HepG2 (cell line): ENCODE results near the gene CDK14. TPM values are rescaled to one million over a fixed set of nuclear protein-coding genes. Genes with fewer than 3 reads are reported as not detected.

ENCODE experiments used
- ATAC-seq: fragments of 200-7000 bp; cut with Tn5 transposase; 3 replicates; pipeline ENCODE4 v1.9.1; 2020; ENCODE audit warnings: mild to moderate bottlenecking, moderate library complexity
- BruUV-seq: library from RNA; stranded (reverse); fragments of 400-500 nt; replicated peaks from 2 replicates; lab custom pipeline; 2021; lab: Mats Ljungman, UMichigan
- CTCF ChIA-PET: fragments of 300-600 bp; formaldehyde crosslinking; extraction: SDS; loops from one replicate; lab custom pipeline; 2021; ENCODE audit warnings: low total read pairs, inconsistent platforms, low intra/inter-chr PET ratio; lab: Yijun Ruan, JAX
- POLR2A ChIA-PET: fragments of 350-600 bp; sonication (Branson Sonifier 250); formaldehyde crosslinking; loops from one replicate; lab custom pipeline; 2020; ENCODE audit warnings: antibody characterized with exemption, inconsistent platforms; lab: Yijun Ruan, JAX
- DNase-seq: peaks from one replicate; pipeline ENCODE4 v3.0.0-alpha.2; 2015; ENCODE audit warnings: low spot score
- FAIRE-seq: peaks from 3 replicates; lab custom pipeline; 2011; peaks lifted over from hg19 to GRCh38; lab: Jason Lieb, UNC
- H2AFZ ChIP-seq: one replicate; pipeline ENCODE4 v1.6.1; 2011; ENCODE audit warnings: low read length, inconsistent platforms
- H3K27ac ChIP-seq: fragments of 300-600 bp; 3 replicates; pipeline ENCODE4 v1.8.0; 2011; ENCODE audit warnings: mixed run types, mild to moderate bottlenecking, mixed read lengths, low read length, inconsistent platforms; ENCODE audit not compliant: insufficient read depth; ENCODE audit errors: extremely low read length
- H3K27me3 ChIP-seq, 2 experiments: fragments of 200-600 bp in 1 of 2; 2 replicates in 1 of 2; 3 replicates in 1 of 2; pipeline versions ENCODE4 v1.6.0 to v1.8.0; 2011; ENCODE audit warnings: low read length in 2 of 2, mild to moderate bottlenecking in 2 of 2, moderate library complexity in 2 of 2, inconsistent platforms in 1 of 2; ENCODE audit not compliant: insufficient read depth in 2 of 2, control insufficient read depth in 1 of 2
- H3K36me3 ChIP-seq, 2 experiments: fragments of 200-600 bp in 1 of 2; replicated peaks in 1 of 2; 2 replicates in 1 of 2; 3 replicates in 1 of 2; pipeline versions ENCODE4 v1.5.1 to v1.8.0; 2011; ENCODE audit warnings: low read length in 2 of 2, inconsistent platforms in 1 of 2; ENCODE audit not compliant: insufficient read depth in 2 of 2, control insufficient read depth in 1 of 2
- H3K4me1 ChIP-seq: 2 replicates; pipeline ENCODE4 v1.5.1; 2012; ENCODE audit warnings: low read length, inconsistent platforms; ENCODE audit not compliant: insufficient read depth
- H3K4me2 ChIP-seq: 2 replicates; pipeline ENCODE4 v1.6.0; 2011; ENCODE audit warnings: low read depth, low read length, inconsistent platforms
- H3K4me3 ChIP-seq, 3 experiments: fragments of 200-600 bp in 1 of 3; sonication (generic), shearing (Covaris generic) in 1 of 3; replicated peaks in 1 of 3; 2 replicates each; pipeline ENCODE4 v1.5.1; 2011 to 2016; ENCODE audit warnings: low read length in 3 of 3, inconsistent platforms in 2 of 3, low read depth in 2 of 3, mild to moderate bottlenecking in 2 of 3, control low read depth in 1 of 3, mixed read lengths in 1 of 3; ENCODE audit not compliant: insufficient read depth in 1 of 3
- H3K79me2 ChIP-seq: one replicate; pipeline ENCODE4 v1.6.1; 2011; ENCODE audit warnings: low read length, inconsistent platforms; ENCODE audit not compliant: insufficient read depth
- H3K9ac ChIP-seq: 2 replicates; pipeline ENCODE4 v1.6.0; 2011; ENCODE audit warnings: mild to moderate bottlenecking, low read depth, low read length, inconsistent platforms; ENCODE audit not compliant: insufficient read depth
- H3K9me3 ChIP-seq: 2 replicates; pipeline ENCODE4 v1.5.1; 2012; ENCODE audit warnings: mild to moderate bottlenecking, low read length
- H4K20me1 ChIP-seq: 2 replicates; pipeline ENCODE4 v1.6.0; 2011; ENCODE audit warnings: inconsistent platforms, mild to moderate bottlenecking, low read length, moderate library complexity; ENCODE audit not compliant: insufficient read depth
- CCDC6 ChIP-seq: sonication (generic); formaldehyde crosslinking; IDR thresholded peaks from 2 replicates; pipeline ENCODE4 v1.8.1; 2022; ENCODE audit warnings: mild to moderate bottlenecking, missing genetic modification reagents, moderate library complexity
- MAFG ChIP-seq: sonication (generic); formaldehyde crosslinking; IDR thresholded peaks from 2 replicates; pipeline ENCODE4 v1.5.1; 2020; ENCODE audit warnings: mild to moderate bottlenecking, missing genetic modification reagents
- PAXIP1 ChIP-seq: sonication (generic); formaldehyde crosslinking; conservative IDR thresholded peaks from 2 replicates; pipeline ENCODE4 v1.4.0; 2020; ENCODE audit warnings: mild to moderate bottlenecking, missing genetic modification reagents, moderate library complexity
- STAT6 ChIP-seq: sonication (generic); formaldehyde crosslinking; IDR thresholded peaks from 2 replicates; pipeline ENCODE4 v1.4.0; 2020; ENCODE audit warnings: missing genetic modification reagents, mild to moderate bottlenecking, borderline replicate concordance
- ZNF543 ChIP-seq: sonication (generic); formaldehyde crosslinking; IDR thresholded peaks from 2 replicates; pipeline ENCODE4 v1.4.0; 2020; ENCODE audit warnings: mild to moderate bottlenecking, missing genetic modification reagents
- WGBS: methylation state at CpG from one replicate; pipeline ENCODE4 v1.1.6; 2017; ENCODE audit warnings: low lambda C conversion rate; 5-methylcytosine and 5-hydroxymethylcytosine counted together
- in situ Hi-C: cut with HindIII; loops from 2 replicates; pipeline ENCODE4 v1.10.0; 2017; ENCODE audit warnings: low pct_unique_long_range_greater_than_20kb; ENCODE audit not compliant: extremely low pct_ligation_motif_present
- intact Hi-C: fragments of 100-400 bp; cut with micrococcal nuclease; formaldehyde crosslinking; loops from one replicate; pipeline ENCODE4 v1.10.0; 2022; ENCODE audit not compliant: unreplicated experiment
- polyA plus RNA-seq, 8 experiments: library from polyadenylated mRNA; depleted of rRNA in 3 of 8; stranded (reverse) in 7 of 8; unstranded in 1 of 8; fragments of >200 nt; fragmentation: Illumina TruSeq in 4 of 8; extraction: Trizol in 4 of 8; gene quantifications; 2 replicates each; pipeline versions ENCODE4 v1.2.1 to v1.2.3, GENCODE V29; 2011 to 2016; ENCODE audit warnings: low read depth in 4 of 8, missing spikeins in 1 of 8, mixed read lengths in 1 of 8; ENCODE audit not compliant: insufficient read depth in 1 of 8
- total RNA-seq, 5 experiments: library from RNA; depleted of rRNA; stranded (reverse); fragments of >200 nt; fragmentation: Illumina TruSeq; extraction: Trizol; gene quantifications; 2 replicates each; pipeline ENCODE4 v1.2.3, GENCODE V29; 2016; ENCODE audit warnings: low read depth in 1 of 5
- TF ChIP-seq, protein P1 (sequence below): sonication (generic); formaldehyde crosslinking; IDR thresholded peaks from 2 replicates; pipeline ENCODE4 v1.4.0; 2020; ENCODE audit warnings: mild to moderate bottlenecking, missing genetic modification reagents

The CDK14 gene
- total and polyA plus RNA-seq, 2 of the 13 experiments (the other 11 are each of a cell fraction or from before 2014, with no cell fraction given), result 0.26 to 0.71 TPM

- TF ChIP-seq, protein P1, sequence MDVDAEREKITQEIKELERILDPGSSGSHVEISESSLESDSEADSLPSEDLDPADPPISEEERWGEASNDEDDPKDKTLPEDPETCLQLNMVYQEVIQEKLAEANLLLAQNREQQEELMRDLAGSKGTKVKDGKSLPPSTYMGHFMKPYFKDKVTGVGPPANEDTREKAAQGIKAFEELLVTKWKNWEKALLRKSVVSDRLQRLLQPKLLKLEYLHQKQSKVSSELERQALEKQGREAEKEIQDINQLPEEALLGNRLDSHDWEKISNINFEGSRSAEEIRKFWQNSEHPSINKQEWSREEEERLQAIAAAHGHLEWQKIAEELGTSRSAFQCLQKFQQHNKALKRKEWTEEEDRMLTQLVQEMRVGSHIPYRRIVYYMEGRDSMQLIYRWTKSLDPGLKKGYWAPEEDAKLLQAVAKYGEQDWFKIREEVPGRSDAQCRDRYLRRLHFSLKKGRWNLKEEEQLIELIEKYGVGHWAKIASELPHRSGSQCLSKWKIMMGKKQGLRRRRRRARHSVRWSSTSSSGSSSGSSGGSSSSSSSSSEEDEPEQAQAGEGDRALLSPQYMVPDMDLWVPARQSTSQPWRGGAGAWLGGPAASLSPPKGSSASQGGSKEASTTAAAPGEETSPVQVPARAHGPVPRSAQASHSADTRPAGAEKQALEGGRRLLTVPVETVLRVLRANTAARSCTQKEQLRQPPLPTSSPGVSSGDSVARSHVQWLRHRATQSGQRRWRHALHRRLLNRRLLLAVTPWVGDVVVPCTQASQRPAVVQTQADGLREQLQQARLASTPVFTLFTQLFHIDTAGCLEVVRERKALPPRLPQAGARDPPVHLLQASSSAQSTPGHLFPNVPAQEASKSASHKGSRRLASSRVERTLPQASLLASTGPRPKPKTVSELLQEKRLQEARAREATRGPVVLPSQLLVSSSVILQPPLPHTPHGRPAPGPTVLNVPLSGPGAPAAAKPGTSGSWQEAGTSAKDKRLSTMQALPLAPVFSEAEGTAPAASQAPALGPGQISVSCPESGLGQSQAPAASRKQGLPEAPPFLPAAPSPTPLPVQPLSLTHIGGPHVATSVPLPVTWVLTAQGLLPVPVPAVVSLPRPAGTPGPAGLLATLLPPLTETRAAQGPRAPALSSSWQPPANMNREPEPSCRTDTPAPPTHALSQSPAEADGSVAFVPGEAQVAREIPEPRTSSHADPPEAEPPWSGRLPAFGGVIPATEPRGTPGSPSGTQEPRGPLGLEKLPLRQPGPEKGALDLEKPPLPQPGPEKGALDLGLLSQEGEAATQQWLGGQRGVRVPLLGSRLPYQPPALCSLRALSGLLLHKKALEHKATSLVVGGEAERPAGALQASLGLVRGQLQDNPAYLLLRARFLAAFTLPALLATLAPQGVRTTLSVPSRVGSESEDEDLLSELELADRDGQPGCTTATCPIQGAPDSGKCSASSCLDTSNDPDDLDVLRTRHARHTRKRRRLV (CRISPR knock-in tag), result no peak
These were observed 155.9 kb downstream of the CDK14 start (continued) for GRCh38 chr7:90752051-90752450.

DNA sequence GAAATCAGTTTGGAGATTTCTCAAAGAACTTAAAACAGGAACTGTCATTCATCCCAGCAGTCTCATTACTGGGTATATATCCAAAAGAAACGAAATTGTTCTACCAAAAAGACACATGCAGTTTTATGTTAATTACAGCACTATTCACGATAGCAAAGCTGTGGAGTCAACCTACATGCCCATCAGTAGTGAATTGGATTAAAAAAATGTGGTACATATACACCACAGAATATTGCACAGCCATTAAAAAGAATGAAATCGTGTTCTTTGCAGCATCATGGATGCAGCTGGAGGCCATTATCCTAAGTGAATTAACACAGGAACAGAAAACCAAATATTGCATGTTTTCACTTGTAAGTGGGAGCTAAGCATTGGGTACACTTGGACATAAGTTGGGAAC lies 158.9 kb downstream of the CDK14 start:
- ChIA-PET CTCF (no interaction called here), POLR2A (no interaction called here)
- ATAC-seq (no peak), DNase-seq (no peak), FAIRE-seq (no peak)
- H3K4me2 ChIP-seq, result no peak overlapping the region
- H3K4me3 ChIP-seq, result no peak overlapping the region
- no peaks in the 10 kb centered on the region; the same call in 1 of the 2 replicates for H4K20me1 ChIP-seq
- H3K9me3 ChIP-seq, result no peaks in the 10 kb centered on the region
- in situ Hi-C loops (no loop called here), intact Hi-C loops (no loop called here)
- no peak overlapping the region for H2AFZ ChIP-seq
- no peaks in the 10 kb centered on the region for H3K36me3 ChIP-seq
- H3K27me3 ChIP-seq, result peaks cover 0 to 41% of the 10 kb centered on the region in 2 experiments; a peak in 3 of 5 replicates
- no peaks in the 10 kb centered on the region for H3K79me2 ChIP-seq
- TF ChIP-seq ZNF543 (CRISPR knock-in tag) (no peak), PAXIP1 (no peak), MAFG (CRISPR knock-in tag) (no peak), CCDC6 (CRISPR knock-in tag) (no peak), STAT6 (no peak)
- WGBS, result 3% methylated on average over 3 of the region's 3 CpGs
- H3K9ac ChIP-seq, result no peak overlapping the region
- peaks cover 16% of the 10 kb centered on the region for H3K4me1 ChIP-seq
- no TSS peak for BruUV-seq
- no peak overlapping the region for H3K27ac ChIP-seq
